GM21423 (cell line): ENCODE data around the gene MAPK7.

Experiments
- ATAC-seq: cut with Tn5 transposase; IDR thresholded peaks from one replicate; pipeline ENCODE4 v1.9.1; 2021; ENCODE audit warnings: mild to moderate bottlenecking, moderate library complexity; ENCODE audit not compliant: unreplicated experiment

MAPK7 gene

DNA sequence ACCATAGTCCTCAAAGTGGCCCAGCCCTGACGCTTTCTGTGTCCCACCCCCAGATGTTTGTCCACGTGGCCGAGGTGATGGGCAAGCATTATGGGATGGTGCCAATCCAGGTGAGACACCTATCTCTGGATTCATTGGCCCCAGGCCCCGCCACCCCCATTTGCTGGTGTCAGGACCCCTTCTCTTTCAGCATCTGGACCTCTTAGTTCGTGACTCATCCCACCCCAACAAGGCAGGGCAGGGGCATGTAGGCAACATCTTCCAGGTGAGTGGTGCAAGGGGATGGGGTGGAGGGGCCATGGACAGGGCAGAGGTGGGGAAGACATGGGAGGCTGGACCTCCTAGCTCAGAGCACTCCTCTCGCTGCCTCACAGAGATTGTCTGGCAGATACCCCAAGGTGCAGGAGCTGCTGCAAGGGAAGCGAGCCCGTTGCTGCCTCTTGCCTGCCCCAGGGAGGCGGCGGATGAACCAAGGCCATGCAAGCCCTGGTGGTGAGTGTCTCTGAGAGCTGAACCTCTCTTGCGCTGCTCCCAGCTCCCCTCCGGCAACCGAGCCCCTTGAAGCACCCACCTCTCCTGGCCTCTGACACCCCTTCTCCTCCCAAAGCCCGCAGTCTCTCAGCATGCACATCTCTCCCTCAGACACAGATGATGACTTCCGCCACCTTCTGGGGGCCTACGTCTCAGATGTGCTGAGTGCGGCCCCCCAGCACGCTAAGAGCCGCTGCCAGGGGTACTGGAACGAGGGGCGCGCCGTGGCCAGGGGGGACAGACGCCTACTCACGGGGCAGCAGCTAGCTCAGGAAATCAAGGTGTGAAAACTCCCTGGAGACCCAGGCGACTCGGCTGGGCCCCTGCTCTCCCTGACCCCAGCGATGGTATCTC lies 36.3 kb downstream of the MAPK7 start:
- ATAC-seq, result no peak

DNA sequence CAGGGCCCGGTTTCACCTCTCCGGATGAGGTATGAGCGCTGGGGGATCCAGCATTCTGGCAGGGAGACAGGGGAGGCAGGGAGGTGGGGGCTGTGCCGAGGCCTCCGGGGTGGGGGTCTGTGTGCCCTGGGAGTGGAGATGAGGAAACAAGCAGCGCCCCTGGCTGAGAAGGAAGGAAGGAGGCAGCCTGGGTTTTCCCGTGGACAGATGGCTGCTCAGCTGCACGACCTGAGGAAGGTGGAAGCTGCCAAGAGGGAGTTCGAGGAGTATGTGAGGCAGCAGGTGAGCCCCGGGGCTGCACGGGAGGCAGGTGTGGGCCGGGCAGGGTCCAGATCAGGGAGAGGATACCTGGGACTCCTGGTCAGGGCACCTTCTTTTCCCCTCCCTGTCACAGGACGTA lies 37.0 kb downstream of the MAPK7 start:
- no peak for ATAC-seq

GRCh38 chr17:19415806-19416775 lies 37.8 kb downstream of the MAPK7 start:
- no peak for ATAC-seq

GRCh38 chr17:19417611-19418010 lies 39.3 kb downstream of the MAPK7 start:
- no peak for ATAC-seq

DNA sequence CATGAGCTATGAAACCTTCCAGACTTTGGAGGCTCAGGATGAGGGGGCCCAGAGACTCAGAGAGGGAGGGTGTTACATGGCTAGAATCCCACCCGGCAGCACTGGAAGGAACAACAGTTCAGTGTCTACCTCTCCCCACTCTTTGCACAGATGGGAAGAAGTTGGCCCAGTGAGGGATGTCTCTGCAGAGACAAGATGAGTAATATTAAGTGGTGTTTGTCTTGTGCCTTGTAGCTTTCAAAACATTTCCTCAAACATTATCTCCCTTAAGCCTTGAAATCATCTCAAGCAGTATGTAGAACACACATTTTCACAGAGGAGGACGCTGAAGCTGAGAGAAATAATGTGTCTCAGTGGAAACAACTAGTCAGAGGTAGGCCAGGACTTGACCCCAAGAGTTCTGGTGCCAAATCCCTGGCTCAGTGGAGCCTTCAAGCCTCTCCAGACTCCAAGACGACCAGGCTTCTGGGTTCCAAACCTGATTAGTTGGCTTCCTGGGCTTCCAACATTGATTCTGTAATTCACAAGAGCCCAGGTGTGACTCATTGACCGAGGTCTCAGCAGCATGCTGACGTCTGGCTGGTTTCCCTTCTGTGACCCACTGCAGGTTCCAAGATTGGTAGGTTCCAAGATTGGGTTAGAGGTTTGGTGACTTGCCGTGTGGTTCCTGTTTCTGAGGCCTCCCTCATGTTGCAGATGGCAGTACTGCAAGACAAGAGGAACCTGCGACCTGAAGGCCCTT lies 40.1 kb downstream of the MAPK7 start:
- ATAC-seq, result no peak

DNA sequence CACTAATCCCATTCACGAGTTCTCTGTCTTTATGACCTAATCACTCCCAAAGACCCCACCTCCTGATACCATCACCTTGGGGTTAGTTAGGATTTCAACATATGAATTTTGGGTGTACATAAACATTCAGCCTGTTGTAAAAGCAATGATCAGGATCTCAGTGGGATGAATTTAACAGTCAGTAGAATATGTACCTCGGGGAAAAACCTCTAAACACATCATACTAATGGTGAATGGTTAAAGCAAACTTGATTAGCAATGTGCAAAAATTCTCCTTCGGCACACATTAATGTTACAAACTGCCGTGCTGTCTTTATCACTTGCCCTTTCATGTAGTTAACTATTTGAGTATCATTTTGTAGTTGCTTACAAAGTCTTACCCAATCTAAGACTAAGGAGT lies 42.9 kb downstream of the MAPK7 start:
- no peak for ATAC-seq

DNA sequence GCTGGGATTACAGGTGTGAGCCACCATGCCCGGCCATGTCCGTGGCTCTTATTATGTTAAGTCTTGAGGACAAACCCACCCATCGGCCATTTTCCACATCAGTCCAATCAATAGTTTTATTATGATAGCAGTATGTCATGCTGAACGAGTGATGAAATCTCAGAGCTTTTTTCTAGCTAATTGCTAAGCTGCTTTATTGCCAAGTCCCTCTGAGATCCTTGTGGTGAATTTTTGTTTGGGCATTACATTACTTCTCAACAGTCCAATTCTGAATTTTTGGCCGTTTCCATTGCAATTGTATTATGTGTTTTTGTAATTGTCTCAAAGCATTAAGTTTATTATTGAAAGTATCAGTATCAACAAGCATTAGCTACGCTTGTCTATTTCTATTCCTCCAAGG lies 43.6 kb downstream of the MAPK7 start:
- ATAC-seq, result no peak

DNA sequence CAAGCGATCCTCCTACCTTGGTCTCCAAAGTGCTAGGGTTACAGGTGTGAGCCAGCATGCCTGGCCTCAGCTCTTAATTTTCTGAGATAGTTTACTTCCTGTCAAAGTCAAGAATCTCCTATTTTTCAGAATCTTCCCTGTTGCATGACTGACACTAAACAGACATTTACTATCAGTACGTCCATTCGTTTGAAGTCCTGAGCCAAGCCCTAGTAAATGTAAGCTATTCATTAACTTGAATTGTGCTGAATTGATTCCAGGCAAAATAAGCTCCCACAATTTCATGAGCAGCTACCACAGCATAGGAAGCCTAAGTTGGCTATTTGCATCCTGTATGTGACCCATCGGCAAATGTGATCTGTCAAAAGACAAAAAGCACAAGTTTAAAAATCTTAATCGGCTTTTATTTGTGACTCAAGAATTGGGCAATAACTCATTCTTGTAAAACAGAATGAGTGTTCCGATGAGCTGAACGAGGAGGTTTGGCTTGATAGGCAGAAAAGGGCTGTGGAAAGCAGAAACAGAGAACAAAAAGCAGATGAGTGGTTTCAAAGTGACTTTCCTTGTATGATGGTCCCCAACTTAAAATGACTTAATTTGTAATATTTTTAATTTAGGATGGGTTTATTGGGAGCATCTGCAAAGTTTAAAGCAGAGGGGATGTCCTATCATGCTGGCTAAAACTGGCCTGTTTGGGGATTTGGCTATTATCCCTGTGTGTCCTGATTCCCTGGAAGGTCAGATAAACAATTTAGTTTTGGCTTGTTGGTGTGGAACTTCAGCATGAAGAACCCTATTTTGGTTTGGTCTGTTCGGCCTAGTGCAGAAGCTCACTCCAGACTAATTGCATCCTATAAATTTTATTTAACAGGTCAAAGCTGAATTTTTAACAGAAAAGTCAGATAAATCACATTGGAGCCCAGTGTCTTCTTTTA lies 46.9 kb downstream of the MAPK7 start:
- no peak for ATAC-seq

DNA sequence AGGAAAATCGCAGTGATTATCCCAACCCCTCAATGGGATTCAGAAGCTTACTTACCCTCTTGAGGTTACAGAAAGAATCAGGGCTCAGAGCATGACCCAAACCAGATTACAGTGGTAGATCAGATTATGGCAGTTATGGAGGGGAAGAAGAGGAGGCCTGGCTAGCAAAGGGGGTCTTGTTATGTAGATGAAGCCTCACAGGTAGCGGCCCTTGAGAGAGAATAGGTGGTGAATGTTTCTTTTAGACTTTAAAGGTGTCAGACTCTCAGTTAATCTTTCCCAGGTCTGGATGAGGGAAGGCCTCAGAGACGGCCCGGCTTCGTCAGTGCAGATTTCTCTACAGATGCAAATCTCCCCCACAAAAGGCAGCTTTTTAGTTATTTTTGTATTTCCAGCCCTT lies 48.3 kb downstream of the MAPK7 start:
- ATAC-seq, result no peak

GRCh38 chr17:19431691-19432090 lies 53.4 kb downstream of the MAPK7 start:
- ATAC-seq, result no peak
